BLaER1 (cell line): ENCODE results near the gene ZSWIM7.

Source experiments
- H3K27ac ChIP-seq: shearing (Covaris generic); formaldehyde crosslinking; 2 replicates; pipeline ENCODE4 v1.8.1; 2022
- H3K27me3 ChIP-seq: shearing (Covaris generic); formaldehyde crosslinking; 2 replicates; pipeline ENCODE4 v1.8.1; 2022
- H3K36me3 ChIP-seq: shearing (Covaris generic); formaldehyde crosslinking; 2 replicates; pipeline ENCODE4 v1.8.1; 2022
- H3K4me1 ChIP-seq: shearing (Covaris generic); formaldehyde crosslinking; 2 replicates; pipeline ENCODE4 v1.8.1; 2022
- H3K4me2 ChIP-seq: shearing (Covaris generic); formaldehyde crosslinking; 2 replicates; pipeline ENCODE4 v1.8.1; 2022
- H3K4me3 ChIP-seq: shearing (Covaris generic); formaldehyde crosslinking; 2 replicates; pipeline ENCODE4 v1.8.1; 2022
- H3K9ac ChIP-seq: shearing (Covaris generic); formaldehyde crosslinking; 2 replicates; pipeline ENCODE4 v1.8.1; 2022
- H3K9me3 ChIP-seq: shearing (Covaris generic); formaldehyde crosslinking; 2 replicates; pipeline ENCODE4 v1.8.1; 2022
- H4K20me1 ChIP-seq: shearing (Covaris generic); formaldehyde crosslinking; 2 replicates; pipeline ENCODE4 v1.8.1; 2022
- Cebpa-rat ChIP-seq: shearing (Covaris generic); IDR thresholded peaks from 2 replicates; pipeline ENCODE4 v1.8.1; 2022

ZSWIM7 gene

GRCh38 chr17:15973016-15973415 is 26.5 kb downstream of the ZSWIM7 start:
- Histone ChIP-seq H3K4me2 (no peak overlapping the region), H3K4me1 (peaks cover 11% of the 10 kb centered on the region), H3K27ac (no peak overlapping the region), H3K9ac (no peak overlapping the region), H3K9me3 (no peaks in the 10 kb centered on the region), H3K36me3 (peaks cover 36% of the 10 kb centered on the region), H4K20me1 (no peaks in the 10 kb centered on the region), H3K27me3 (no peaks in the 10 kb centered on the region), H3K4me3 (no peak overlapping the region)
- no peak for TF ChIP-seq Cebpa-rat

- H3K27me3 ChIP-seq = no peaks in the 10 kb centered on the region
- no peaks in the 10 kb centered on the region for H3K9me3 ChIP-seq
- H3K4me1 ChIP-seq = peaks cover 16% of the 10 kb centered on the region
- H3K4me2 ChIP-seq = no peak overlapping the region
- H3K9ac ChIP-seq = no peak overlapping the region
- H3K4me3 ChIP-seq = no peak overlapping the region
- no peak for TF ChIP-seq Cebpa-rat
- peaks cover 31% of the 10 kb centered on the region for H3K36me3 ChIP-seq
- no peak overlapping the region for H3K27ac ChIP-seq
- no peaks in the 10 kb centered on the region for H4K20me1 ChIP-seq
Measured at GRCh38 chr17:15972497-15972951, 27.0 kb downstream of the ZSWIM7 start.

- Histone ChIP-seq H3K36me3 (peaks cover 25% of the 10 kb centered on the region), H3K4me1 (peaks cover 22% of the 10 kb centered on the region), H3K9me3 (no peaks in the 10 kb centered on the region), H3K9ac (no peak overlapping the region), H3K4me2 (no peak overlapping the region), H3K4me3 (no peak overlapping the region), H3K27ac (no peak overlapping the region), H3K27me3 (no peaks in the 10 kb centered on the region), H4K20me1 (no peaks in the 10 kb centered on the region)
- TF ChIP-seq Cebpa-rat = no peak
Measured at GRCh38 chr17:15971882-15972281, 27.6 kb downstream of the ZSWIM7 start.

- Histone ChIP-seq H4K20me1 (no peaks in the 10 kb centered on the region), H3K4me1 (peaks cover 29% of the 10 kb centered on the region), H3K36me3 (peaks cover 19% of the 10 kb centered on the region), H3K4me2 (no peak overlapping the region), H3K4me3 (no peak overlapping the region), H3K27ac (no peak overlapping the region; the same call in 1 of the 2 replicates), H3K9ac (no peak overlapping the region), H3K9me3 (no peaks in the 10 kb centered on the region), H3K27me3 (no peaks in the 10 kb centered on the region)
- no peak for TF ChIP-seq Cebpa-rat
Measured at GRCh38 chr17:15971098-15971678, 28.3 kb downstream of the ZSWIM7 start.

GRCh38 chr17:15970500-15970899 is 29.0 kb downstream of the ZSWIM7 start:
- no peaks in the 10 kb centered on the region for H4K20me1 ChIP-seq
- peaks cover 36% of the 10 kb centered on the region for H3K4me1 ChIP-seq
- H3K4me3 ChIP-seq = no peak overlapping the region
- no peak overlapping the region for H3K27ac ChIP-seq
- H3K4me2 ChIP-seq = no peak overlapping the region
- H3K27me3 ChIP-seq = no peaks in the 10 kb centered on the region
- TF ChIP-seq Cebpa-rat = no peak
- no peak overlapping the region for H3K9ac ChIP-seq
- peaks cover 16% of the 10 kb centered on the region for H3K36me3 ChIP-seq
- no peaks in the 10 kb centered on the region for H3K9me3 ChIP-seq

GRCh38 chr17:15969463-15969862 is 30.0 kb downstream of the ZSWIM7 start:
- Histone ChIP-seq H3K4me2 (no peak overlapping the region), H3K9me3 (no peaks in the 10 kb centered on the region), H3K27me3 (no peaks in the 10 kb centered on the region), H4K20me1 (no peaks in the 10 kb centered on the region), H3K9ac (no peak overlapping the region), H3K4me3 (no peak overlapping the region), H3K36me3 (peaks cover 6% of the 10 kb centered on the region), H3K27ac (no peak overlapping the region), H3K4me1 (peaks cover 46% of the 10 kb centered on the region)
- TF ChIP-seq Cebpa-rat = no peak

GRCh38 chr17:15967706-15968399 is 31.7 kb downstream of the ZSWIM7 start:
- peaks cover 54% of the 10 kb centered on the region for H3K4me1 ChIP-seq
- peak overlapping the region; percentile 87 for H3K27ac ChIP-seq

GRCh38 chr17:15966879-15967248 is 32.6 kb downstream of the ZSWIM7 start:
- H3K9me3 ChIP-seq = no peaks in the 10 kb centered on the region
- H3K27me3 ChIP-seq = no peaks in the 10 kb centered on the region
- H3K4me1 ChIP-seq = peaks cover 54% of the 10 kb centered on the region
- no peaks in the 10 kb centered on the region for H3K36me3 ChIP-seq
- peak overlapping the region; percentile 66 for H3K9ac ChIP-seq
- peak overlapping the region; percentile 46; the same call in 1 of the 2 replicates for H3K4me3 ChIP-seq
- no peak for TF ChIP-seq Cebpa-rat
- no peaks in the 10 kb centered on the region for H4K20me1 ChIP-seq
- peak overlapping the region; percentile 87 for H3K27ac ChIP-seq
- H3K4me2 ChIP-seq = peak overlapping the region; percentile 76

More at GRCh38 chr17:15967706-15968399, 31.7 kb downstream of the ZSWIM7 start:
- Histone ChIP-seq H4K20me1 (no peaks in the 10 kb centered on the region), H3K9ac (peak overlapping the region; percentile 38; the same call in 1 of the 2 replicates), H3K36me3 (no peaks in the 10 kb centered on the region), H3K27me3 (no peaks in the 10 kb centered on the region), H3K4me2 (peak overlapping the region; percentile 76), H3K9me3 (no peaks in the 10 kb centered on the region), H3K4me3 (no peak overlapping the region)
- no peak for TF ChIP-seq Cebpa-rat

- Histone ChIP-seq H3K36me3 (no peaks in the 10 kb centered on the region), H4K20me1 (no peaks in the 10 kb centered on the region), H3K4me2 (peak overlapping the region; percentile 76), H3K9ac (peak overlapping the region; percentile 66), H3K4me3 (peak overlapping the region; percentile 46), H3K4me1 (peaks cover 54% of the 10 kb centered on the region), H3K27ac (peak overlapping the region; percentile 87), H3K27me3 (no peaks in the 10 kb centered on the region), H3K9me3 (no peaks in the 10 kb centered on the region)
- no peak for TF ChIP-seq Cebpa-rat
Measured at GRCh38 chr17:15966183-15966878, 33.2 kb downstream of the ZSWIM7 start.

GRCh38 chr17:15965528-15965927 is 34.0 kb downstream of the ZSWIM7 start:
- H3K9me3 ChIP-seq = no peaks in the 10 kb centered on the region
- peaks cover 54% of the 10 kb centered on the region for H3K4me1 ChIP-seq
- peak overlapping the region; percentile 66 for H3K9ac ChIP-seq
- no peaks in the 10 kb centered on the region for H3K36me3 ChIP-seq
- no peaks in the 10 kb centered on the region for H4K20me1 ChIP-seq
- H3K27ac ChIP-seq = peak overlapping the region; percentile 87
- peak overlapping the region; percentile 76 for H3K4me2 ChIP-seq
- no peak for TF ChIP-seq Cebpa-rat
- H3K4me3 ChIP-seq = peak overlapping the region; percentile 46
- H3K27me3 ChIP-seq = no peaks in the 10 kb centered on the region
